CD4-positive, alpha-beta T cell treated with Interleukin-12 subunit alpha and Interleukin-12 subunit beta, for 1 hour (primary cell): Measurements from ENCODE around the gene CACNA1B.
"Not testable (repeated sequence)": the region's sequence is repeated elsewhere in the genome, so short reads cannot be mapped to it uniquely, and the experiment has no call there.

Experiments used
- DNase-seq: peaks from one replicate; pipeline ENCODE4 v3.0.0-alpha.2; 2020

Gene CACNA1B

GRCh38 chr9:138104251-138105122 lies 226.9 kb downstream of the CACNA1B start:
- DNase-seq, result no peak

GRCh38 chr9:138105123-138105415 lies 227.5 kb downstream of the CACNA1B start:
- no peak for DNase-seq

- DNase-seq, result no peak
Measured at GRCh38 chr9:138105561-138106505, 228.3 kb downstream of the CACNA1B start.

DNA sequence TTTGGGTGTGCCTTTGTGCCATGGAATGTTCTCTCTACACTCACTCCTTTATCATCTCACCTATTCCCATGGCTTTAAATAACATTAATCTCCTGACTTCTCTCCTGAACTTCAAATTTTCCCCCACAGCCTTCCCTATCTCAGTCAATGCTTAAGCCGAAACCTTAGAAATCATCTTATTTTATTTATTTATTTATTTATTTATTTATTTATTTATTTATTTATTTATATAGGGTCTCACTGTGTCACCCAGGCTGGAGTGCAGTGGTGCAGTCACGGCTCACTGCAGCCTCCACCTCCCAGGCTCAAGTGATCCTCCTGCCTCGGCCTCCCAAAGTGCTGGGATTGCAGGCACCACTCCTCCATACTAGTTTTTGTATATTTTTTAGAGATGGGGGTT lies 229.5 kb downstream of the CACNA1B start:
- not testable (repeated sequence) for DNase-seq

- DNase-seq, result no peak
Measured at GRCh38 chr9:138111607-138112006, 234.0 kb downstream of the CACNA1B start.

DNA sequence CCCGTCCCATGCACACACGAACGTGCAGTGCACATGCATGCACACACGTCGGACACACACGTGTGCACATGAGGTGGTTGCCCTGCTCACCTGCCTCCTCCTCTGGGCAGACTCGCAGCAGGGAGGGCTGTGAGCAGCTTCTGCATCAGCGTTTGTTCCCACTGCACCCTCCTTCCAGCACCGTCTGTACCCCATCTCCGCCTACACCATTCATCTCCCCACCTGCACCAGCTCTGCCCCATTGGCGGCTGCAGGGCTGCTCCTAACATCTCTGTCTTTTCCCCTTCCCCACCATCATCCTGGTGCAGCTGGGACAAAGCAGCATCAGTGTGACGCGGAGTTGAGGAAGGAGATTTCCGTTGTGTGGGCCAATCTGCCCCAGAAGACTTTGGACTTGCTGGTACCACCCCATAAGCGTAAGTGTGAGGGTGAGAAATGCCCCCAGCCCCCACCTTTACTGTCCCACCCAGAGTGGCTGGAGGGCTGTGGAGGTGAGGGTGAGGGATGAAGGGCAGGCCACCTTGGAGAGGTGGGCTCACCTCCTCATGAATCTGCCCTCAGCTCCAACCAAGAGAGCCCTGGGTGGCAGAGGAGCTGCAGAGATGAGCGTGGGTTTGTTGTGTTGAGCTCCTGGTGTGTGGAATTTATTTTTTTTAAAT lies 234.6 kb downstream of the CACNA1B start:
- DNase-seq, result no peak

- DNase-seq, result no peak
Measured at GRCh38 chr9:138112791-138113600, 235.4 kb downstream of the CACNA1B start.

- DNase-seq, result not testable (repeated sequence)
Measured at GRCh38 chr9:138113701-138114325, 236.2 kb downstream of the CACNA1B start.

GRCh38 chr9:138114501-138115245 lies 237.1 kb downstream of the CACNA1B start:
- DNase-seq, result no peak

GRCh38 chr9:138115506-138115905 lies 237.9 kb downstream of the CACNA1B start:
- no peak for DNase-seq

DNA sequence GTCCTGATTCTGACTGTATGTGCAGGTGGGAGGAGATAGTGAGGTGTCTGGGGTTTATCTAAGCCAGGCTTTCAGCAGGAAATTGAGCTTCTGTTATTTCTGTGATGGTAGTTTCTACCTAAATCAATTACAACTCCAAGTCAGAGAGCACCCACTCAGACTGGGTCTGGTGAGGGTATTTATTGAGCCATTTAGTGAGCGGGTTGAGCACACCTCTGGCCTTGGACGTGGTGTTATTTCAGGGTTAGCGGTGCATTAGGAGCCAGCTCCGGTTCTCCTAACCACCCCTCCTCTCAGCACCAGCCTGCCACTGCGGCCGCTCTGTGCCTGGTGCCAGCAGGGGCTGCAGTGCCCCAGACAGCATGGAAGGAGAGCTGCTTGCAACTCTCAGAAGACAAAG lies 238.9 kb downstream of the CACNA1B start:
- no peak for DNase-seq

- DNase-seq, result no peak
Measured at GRCh38 chr9:138117101-138117750, 239.6 kb downstream of the CACNA1B start.

- DNase-seq, result no peak
Measured at GRCh38 chr9:138117836-138118235, 240.3 kb downstream of the CACNA1B start.

- DNase-seq, result no peak
Measured at GRCh38 chr9:138118601-138119071, 241.1 kb downstream of the CACNA1B start.

DNA sequence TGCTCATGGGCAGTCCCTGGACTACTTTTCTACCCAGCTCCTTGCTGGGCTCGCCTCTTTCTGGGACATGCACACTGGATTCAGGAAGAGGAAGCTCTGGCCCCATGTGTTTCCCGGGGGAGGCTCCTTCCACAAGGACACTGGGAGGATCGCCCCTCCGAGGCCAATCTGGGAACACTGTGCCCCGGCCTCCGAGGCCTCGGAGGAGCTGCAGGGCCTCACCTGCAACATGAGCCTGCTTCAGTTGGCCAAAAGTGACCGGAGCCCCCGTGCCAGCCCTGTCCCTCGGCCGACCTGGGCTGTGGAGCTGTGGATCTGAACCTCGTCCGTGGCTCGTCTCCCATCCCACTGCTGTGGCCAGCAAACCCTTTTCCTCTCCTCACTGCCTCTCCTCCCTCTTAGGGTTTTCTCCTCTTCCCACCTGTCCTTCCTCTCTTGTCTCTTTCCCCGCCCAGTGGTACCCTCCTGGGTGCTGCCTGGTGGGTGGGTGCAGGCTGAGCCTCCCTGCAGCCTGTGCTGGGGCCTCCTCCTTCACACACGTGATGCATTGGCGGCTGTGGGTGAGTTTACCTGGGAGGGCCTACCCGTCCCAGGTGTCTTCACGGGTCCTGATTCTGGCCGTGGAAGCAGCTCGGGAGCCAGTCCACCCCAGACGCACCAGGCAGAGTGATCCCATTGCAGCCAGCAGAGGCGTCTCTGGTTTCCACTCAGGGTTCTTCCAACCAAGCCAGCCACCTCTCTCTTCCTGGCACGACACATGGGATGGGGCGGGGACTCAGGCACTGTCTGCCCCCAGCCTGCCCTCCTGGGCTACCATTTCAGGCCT lies 241.8 kb downstream of the CACNA1B start:
- DNase-seq, result no peak

GRCh38 chr9:138120072-138120471 lies 242.5 kb downstream of the CACNA1B start:
- no peak for DNase-seq

- no peak for DNase-seq
Measured at GRCh38 chr9:138120511-138121437, 243.2 kb downstream of the CACNA1B start.

- no peak for DNase-seq
Measured at GRCh38 chr9:138121438-138122050, 244.0 kb downstream of the CACNA1B start.
